Astrocyte (in vitro differentiated cells and primary cell): ENCODE measurements around the gene CACNA1C.

Experiments
- CTCF ChIP-seq: IDR thresholded peaks from 2 replicates; pipeline ENCODE4 v1.5.1; 2011; ENCODE audit warnings: low read depth, mild to moderate bottlenecking, inconsistent platforms, low read length, moderate library complexity; ENCODE audit not compliant: insufficient read depth
- EZH2 ChIP-seq: IDR thresholded peaks from 2 replicates; pipeline ENCODE4 v1.6.1; 2012; ENCODE audit warnings: mild to moderate bottlenecking, low read length, inconsistent platforms; ENCODE audit not compliant: insufficient read depth

GRCh38 chr12:2642896-2643425 is 590.2 kb downstream of the CACNA1C start:
- TF ChIP-seq CTCF (no peak), EZH2 (no peak)
